ENCODE measurements around the gene C1QBP.

C1QBP gene

DNA sequence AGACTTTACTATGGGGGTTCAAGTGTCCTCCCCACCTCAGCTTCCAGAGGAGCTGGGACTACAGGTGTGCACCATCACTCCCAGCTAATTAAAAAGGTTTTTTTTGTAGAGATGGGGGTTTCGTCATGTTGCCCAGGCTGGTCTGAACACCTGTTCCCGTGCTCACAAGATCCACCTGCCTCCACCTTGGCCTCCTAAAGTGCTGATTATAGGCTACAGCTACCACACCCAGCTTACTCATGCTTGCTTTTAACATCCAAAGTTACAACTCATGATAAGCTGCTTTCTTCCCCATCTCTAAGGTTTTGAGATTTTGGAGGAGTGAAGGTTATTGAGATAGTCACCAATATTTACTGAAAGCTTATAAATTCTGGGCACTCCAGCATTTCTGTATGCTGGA lies 22.1 kb downstream of the C1QBP start:
- no peaks in the 10 kb centered on the region for H3K9me3 ChIP-seq (ENCODE audit: control insufficient read depth, low read length)
- peaks cover 61% of the 10 kb centered on the region for H3K36me3 ChIP-seq (ENCODE audit: control insufficient read depth, insufficient read depth, low read length)
- H3K4me3 ChIP-seq (ENCODE audit: extremely low read depth, insufficient read depth, low read length, poor library complexity, severe bottlenecking) = no peak overlapping the region
- H3K27ac ChIP-seq (ENCODE audit: low read depth, low read length, severe bottlenecking) = no peak overlapping the region
- whole genome bisulfite sequencing, 2 experiments (ENCODE audit: insufficient coverage in 2 of 2) = 92% methylated on average over 2 of the region's 2 CpGs; no CpG with 5 or more reads in 1 of the 2 experiments
- H3K4me1 ChIP-seq (ENCODE audit: control insufficient read depth, insufficient read depth, low read length, poor library complexity, severe bottlenecking) = peaks cover 11% of the 10 kb centered on the region

DNA sequence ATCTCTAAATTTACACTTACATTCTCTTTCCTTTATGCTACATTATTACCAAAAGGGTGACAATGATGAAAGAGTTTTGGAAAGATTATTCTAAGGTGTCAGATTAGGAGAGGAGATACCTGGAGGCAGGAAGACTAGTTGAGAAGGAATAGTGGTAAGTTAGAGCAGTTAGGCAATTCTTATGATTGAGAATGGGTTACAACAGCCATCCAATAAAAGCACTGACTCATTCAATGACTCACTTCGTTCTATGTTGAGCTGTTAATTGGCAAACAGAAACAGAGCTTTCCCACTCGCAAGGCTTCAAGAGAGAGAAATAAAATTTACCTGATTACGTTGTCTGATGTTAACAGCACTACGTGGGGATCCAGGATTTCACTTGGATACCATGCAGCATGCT lies 25.3 kb downstream of the C1QBP start:
- WGBS, 2 experiments (ENCODE audit: insufficient coverage in 2 of 2) = 93 to 97% methylated on average over 4 of the region's 4 CpGs
- H3K27ac ChIP-seq (ENCODE audit: low read depth, low read length, severe bottlenecking) = no peak overlapping the region
- H3K4me3 ChIP-seq (ENCODE audit: extremely low read depth, insufficient read depth, low read length, poor library complexity, severe bottlenecking) = no peak overlapping the region
- peaks cover 79% of the 10 kb centered on the region for H3K36me3 ChIP-seq (ENCODE audit: control insufficient read depth, insufficient read depth, low read length)
- H3K4me1 ChIP-seq (ENCODE audit: control insufficient read depth, insufficient read depth, low read length, poor library complexity, severe bottlenecking) = peaks cover 7% of the 10 kb centered on the region
- H3K9me3 ChIP-seq (ENCODE audit: control insufficient read depth, low read length) = no peaks in the 10 kb centered on the region

DNA sequence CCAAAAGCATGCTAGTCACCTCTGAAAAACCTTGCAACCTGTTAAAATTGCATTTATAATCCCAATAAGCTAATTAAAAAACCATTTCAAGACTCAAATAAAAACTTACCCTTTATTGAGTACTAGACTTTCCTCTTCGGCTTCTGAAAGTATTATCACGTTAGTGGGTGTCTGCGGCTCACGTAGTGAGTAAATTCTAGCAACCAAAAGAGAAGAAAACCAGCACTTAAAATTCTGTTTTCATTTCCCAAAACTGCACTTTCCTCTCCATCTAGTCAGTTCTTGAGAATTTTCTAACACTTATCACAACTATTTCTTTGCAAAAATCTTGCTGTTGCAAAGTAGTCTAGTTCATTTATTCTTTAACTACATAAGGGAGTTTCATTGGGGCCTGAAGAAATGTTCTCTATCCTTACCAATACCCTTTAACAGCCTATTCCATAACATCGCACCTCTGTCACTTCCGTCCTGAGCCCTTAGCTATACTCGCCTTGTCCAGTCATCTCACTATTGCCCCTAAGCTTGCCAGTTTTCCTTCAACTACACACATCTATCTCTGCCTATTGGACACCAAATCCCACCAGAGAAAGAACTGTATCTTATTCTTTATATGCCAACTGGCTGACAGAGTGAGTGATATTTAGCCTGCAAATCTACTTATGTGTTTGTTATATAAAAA lies 28.2 kb downstream of the C1QBP start:
- H3K4me3 ChIP-seq (ENCODE audit: extremely low read depth, insufficient read depth, low read length, poor library complexity, severe bottlenecking) = no peak overlapping the region
- H3K9me3 ChIP-seq (ENCODE audit: control insufficient read depth, low read length) = no peaks in the 10 kb centered on the region
- peaks cover 92% of the 10 kb centered on the region for H3K36me3 ChIP-seq (ENCODE audit: control insufficient read depth, insufficient read depth, low read length)
- WGBS, 2 experiments (ENCODE audit: insufficient coverage in 2 of 2) = 97% methylated on average over 7 of the region's 7 CpGs
- no peak overlapping the region for H3K27ac ChIP-seq (ENCODE audit: low read depth, low read length, severe bottlenecking)
- H3K4me1 ChIP-seq (ENCODE audit: control insufficient read depth, insufficient read depth, low read length, poor library complexity, severe bottlenecking) = peaks cover 3% of the 10 kb centered on the region

DNA sequence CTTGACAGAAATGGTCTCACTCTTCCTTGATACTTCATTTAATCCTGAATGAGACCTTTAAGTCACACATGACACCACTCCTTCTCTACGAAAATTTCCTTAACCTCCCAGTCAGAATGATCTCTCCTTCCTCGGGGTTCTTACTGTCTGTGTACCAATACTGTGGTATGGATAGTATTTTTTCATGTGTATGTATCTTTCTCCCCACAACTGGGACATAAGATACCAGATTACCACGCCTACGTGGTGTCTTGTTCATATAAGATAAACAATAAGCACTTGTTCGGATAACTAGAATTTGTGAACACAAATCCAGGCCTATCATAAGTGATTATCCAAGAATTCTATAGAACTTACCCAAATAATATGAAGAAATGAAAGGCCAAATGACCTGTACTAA lies 30.8 kb downstream of the C1QBP start:
- H3K27ac ChIP-seq (ENCODE audit: low read depth, low read length, severe bottlenecking) = no peak overlapping the region
- peaks cover 93% of the 10 kb centered on the region for H3K36me3 ChIP-seq (ENCODE audit: control insufficient read depth, insufficient read depth, low read length)
- no peaks in the 10 kb centered on the region for H3K4me1 ChIP-seq (ENCODE audit: control insufficient read depth, insufficient read depth, low read length, poor library complexity, severe bottlenecking)
- H3K4me3 ChIP-seq (ENCODE audit: extremely low read depth, insufficient read depth, low read length, poor library complexity, severe bottlenecking) = no peak overlapping the region
- no peaks in the 10 kb centered on the region for H3K9me3 ChIP-seq (ENCODE audit: control insufficient read depth, low read length)
- 67% methylated on average over 3 of the region's 5 CpGs; no CpG with 5 or more reads in 1 of the 2 experiments for WGBS, 2 experiments (ENCODE audit: insufficient coverage in 2 of 2)

DNA sequence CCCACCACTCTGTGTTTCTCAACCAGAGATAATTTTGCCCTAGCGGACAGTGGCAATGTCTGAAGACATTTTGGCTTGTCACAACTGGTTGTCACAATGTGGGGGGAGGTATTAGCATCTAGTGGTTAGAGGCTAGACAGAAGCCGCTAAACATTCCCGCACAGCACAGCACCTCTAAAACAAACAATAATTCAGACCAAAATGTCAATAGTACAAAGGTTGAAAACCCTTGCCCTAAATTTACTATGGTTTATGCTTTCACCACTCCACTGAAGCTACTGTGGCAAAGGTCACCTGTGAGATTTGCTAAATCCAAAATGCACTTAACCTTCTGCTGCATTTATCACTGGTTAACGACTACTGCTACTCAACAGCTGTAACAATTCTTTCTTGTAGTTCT lies 33.6 kb downstream of the C1QBP start:
- Histone ChIP-seq H3K36me3 (ENCODE audit: control insufficient read depth, insufficient read depth, low read length) (peaks cover 93% of the 10 kb centered on the region), H3K27ac (ENCODE audit: low read depth, low read length, severe bottlenecking) (no peak overlapping the region), H3K4me3 (ENCODE audit: extremely low read depth, insufficient read depth, low read length, poor library complexity, severe bottlenecking) (no peak overlapping the region), H3K4me1 (ENCODE audit: control insufficient read depth, insufficient read depth, low read length, poor library complexity, severe bottlenecking) (no peaks in the 10 kb centered on the region), H3K9me3 (ENCODE audit: control insufficient read depth, low read length) (no peaks in the 10 kb centered on the region)
- WGBS, 2 experiments (ENCODE audit: insufficient coverage in 2 of 2) = 100% methylated on average over 1 to 2 of the region's 4 CpGs

DNA sequence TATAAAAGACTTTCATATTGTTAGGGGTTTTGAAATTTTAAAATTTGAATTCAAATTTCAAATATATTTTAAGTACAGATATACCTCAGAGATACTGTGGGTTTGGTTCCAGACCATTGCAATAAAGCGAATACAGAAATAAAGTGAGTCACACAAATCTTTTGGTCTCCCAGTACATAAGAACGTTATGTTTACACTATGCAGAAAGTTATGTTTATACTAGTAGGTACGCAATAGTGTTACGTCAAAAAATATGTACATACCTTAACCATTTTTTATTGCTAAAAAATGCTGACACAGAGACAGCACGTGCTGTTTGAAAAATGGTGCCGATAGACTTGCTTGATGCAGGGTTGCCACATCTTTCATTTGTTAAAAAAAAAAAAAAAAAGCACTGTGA lies 39.2 kb downstream of the C1QBP start:
- H3K4me3 ChIP-seq (ENCODE audit: extremely low read depth, insufficient read depth, low read length, poor library complexity, severe bottlenecking) = no peak overlapping the region
- WGBS, 2 experiments (ENCODE audit: insufficient coverage in 2 of 2) = 83% methylated on average over 1 of the region's 6 CpGs; no CpG with 5 or more reads in 1 of the 2 experiments
- peaks cover 78% of the 10 kb centered on the region for H3K36me3 ChIP-seq (ENCODE audit: control insufficient read depth, insufficient read depth, low read length)
- no peaks in the 10 kb centered on the region for H3K4me1 ChIP-seq (ENCODE audit: control insufficient read depth, insufficient read depth, low read length, poor library complexity, severe bottlenecking)
- H3K9me3 ChIP-seq (ENCODE audit: control insufficient read depth, low read length) = no peaks in the 10 kb centered on the region
- H3K27ac ChIP-seq (ENCODE audit: low read depth, low read length, severe bottlenecking) = no peak overlapping the region

DNA sequence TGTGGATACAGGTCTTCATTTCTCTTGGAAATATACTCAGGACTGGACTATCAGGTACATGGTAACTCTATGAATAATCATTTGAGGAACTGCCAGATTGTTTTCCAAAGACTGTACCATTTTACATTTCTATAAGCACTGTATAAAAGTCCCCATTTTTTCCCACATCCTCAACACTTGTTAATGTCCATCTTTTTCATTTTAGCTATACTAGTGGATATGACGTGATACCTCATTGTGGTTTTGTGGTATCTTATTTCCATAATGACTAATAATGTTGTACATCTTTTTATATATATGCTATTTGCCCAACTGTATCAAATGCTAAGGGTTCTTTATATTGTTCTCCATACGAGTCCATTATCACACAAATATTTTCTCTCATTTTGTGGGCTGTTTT lies 42.3 kb downstream of the C1QBP start:
- no peaks in the 10 kb centered on the region for H3K4me1 ChIP-seq (ENCODE audit: control insufficient read depth, insufficient read depth, low read length, poor library complexity, severe bottlenecking)
- peaks cover 78% of the 10 kb centered on the region for H3K36me3 ChIP-seq (ENCODE audit: control insufficient read depth, insufficient read depth, low read length)
- H3K27ac ChIP-seq (ENCODE audit: low read depth, low read length, severe bottlenecking) = no peak overlapping the region
- H3K9me3 ChIP-seq (ENCODE audit: control insufficient read depth, low read length) = no peaks in the 10 kb centered on the region
- no peak overlapping the region for H3K4me3 ChIP-seq (ENCODE audit: extremely low read depth, insufficient read depth, low read length, poor library complexity, severe bottlenecking)
- no CpG with 5 or more reads among the region's 2 CpGs for WGBS, 2 experiments (ENCODE audit: insufficient coverage in 2 of 2)

DNA sequence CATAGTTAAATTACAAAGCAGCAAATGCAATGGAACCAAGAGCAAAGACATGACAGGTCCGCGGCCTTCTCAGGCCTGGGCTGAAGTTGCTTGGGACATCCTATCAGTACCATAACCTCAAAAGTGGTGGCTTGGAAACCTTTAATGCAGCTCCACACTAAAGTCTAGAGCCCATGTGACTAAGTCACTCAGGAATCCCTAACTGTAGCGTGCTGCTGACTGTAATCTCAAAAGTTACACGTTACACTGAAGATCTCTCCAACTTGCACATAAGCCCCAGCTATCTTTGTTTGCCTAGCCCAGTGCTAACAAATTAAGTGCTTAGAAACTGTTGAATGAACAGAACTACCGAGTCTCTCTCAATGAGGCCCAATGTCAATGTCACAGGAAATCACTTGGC lies 47.3 kb downstream of the C1QBP start:
- Histone ChIP-seq H3K36me3 (ENCODE audit: control insufficient read depth, insufficient read depth, low read length) (peaks cover 87% of the 10 kb centered on the region), H3K9me3 (ENCODE audit: control insufficient read depth, low read length) (no peaks in the 10 kb centered on the region), H3K27ac (ENCODE audit: low read depth, low read length, severe bottlenecking) (no peak overlapping the region), H3K4me1 (ENCODE audit: control insufficient read depth, insufficient read depth, low read length, poor library complexity, severe bottlenecking) (no peaks in the 10 kb centered on the region), H3K4me3 (ENCODE audit: extremely low read depth, insufficient read depth, low read length, poor library complexity, severe bottlenecking) (no peak overlapping the region)
- 82 to 97% methylated on average over 4 to 5 of the region's 5 CpGs for WGBS, 2 experiments (ENCODE audit: insufficient coverage in 2 of 2)
